Liver (tissue), 9 donors: ENCODE measurements around the gene ARRDC4. TPM values are rescaled to one million over a fixed set of nuclear protein-coding genes. Genes with fewer than 3 reads are reported as not detected.

Experiments
- DNase-seq: peaks from one replicate; pipeline ENCODE4 v3.0.0-alpha.2; 2017; ENCODE audit warnings: low spot score
- H3K27ac ChIP-seq, 2 donors: one replicate each; pipeline ENCODE4 v1.7.0; 2013; ENCODE audit warnings: inconsistent platforms in 2 of 2, low read length in 2 of 2, control low read depth in 1 of 2, low read depth in 1 of 2, mild to moderate bottlenecking in 1 of 2
- H3K27me3 ChIP-seq, 4 donors: one replicate each; pipeline versions ENCODE4 v1.6.1 to v1.7.0; 2013; ENCODE audit warnings: low read length in 3 of 4, inconsistent platforms in 1 of 4, mild to moderate bottlenecking in 1 of 4, moderate library complexity in 1 of 4; ENCODE audit not compliant: control insufficient read depth in 4 of 4, insufficient read depth in 4 of 4
- H3K36me3 ChIP-seq, 4 donors: one replicate each; pipeline versions ENCODE4 v1.6.1 to v1.7.0; 2013; ENCODE audit warnings: low read length in 3 of 4, mild to moderate bottlenecking in 3 of 4, low read depth in 1 of 4, moderate library complexity in 1 of 4; ENCODE audit not compliant: control insufficient read depth in 4 of 4, insufficient read depth in 3 of 4
- H3K4me1 ChIP-seq, 4 donors: one replicate each; pipeline versions ENCODE4 v1.6.1 to v1.7.0; 2013; ENCODE audit warnings: low read length in 3 of 4, mild to moderate bottlenecking in 3 of 4, moderate library complexity in 1 of 4; ENCODE audit not compliant: control insufficient read depth in 4 of 4, insufficient read depth in 4 of 4
- H3K4me3 ChIP-seq, 3 donors: one replicate each; pipeline versions ENCODE4 v1.6.1 to v1.7.0; 2013; ENCODE audit warnings: low read length in 3 of 3, control low read depth in 1 of 3, low read depth in 1 of 3, mild to moderate bottlenecking in 1 of 3
- H3K9ac ChIP-seq, 2 donors: one replicate each; pipeline ENCODE4 v1.7.0; 2013; ENCODE audit warnings: low read length in 2 of 2, mild to moderate bottlenecking in 2 of 2, moderate library complexity in 2 of 2, control low read depth in 1 of 2, low read depth in 1 of 2
- H3K9me3 ChIP-seq, 4 donors: one replicate each; pipeline versions ENCODE4 v1.6.1 to v1.7.0; 2013; ENCODE audit warnings: low read length in 3 of 4; ENCODE audit not compliant: control insufficient read depth in 4 of 4
- ATF3 ChIP-seq: IDR thresholded peaks from 2 replicates; pipeline ENCODE4 v1.6.1; 2016; ENCODE audit warnings: antibody characterized with exemption
- CTCF ChIP-seq: fragments of 150-350 bp; IDR thresholded peaks from 2 replicates; pipeline ENCODE4 v1.5.1; 2017; ENCODE audit warnings: improper control_type of control experiment, low read depth, low read length; ENCODE audit not compliant: missing input control
- EGR1 ChIP-seq, 2 donors: IDR thresholded peaks; 2 replicates each; pipeline ENCODE4 v1.6.1; 2016 to 2018; ENCODE audit warnings: antibody characterized with exemption in 2 of 2, low read depth in 2 of 2
- FOXA1 ChIP-seq: IDR thresholded peaks from 2 replicates; pipeline ENCODE4 v1.6.1; 2016; ENCODE audit warnings: antibody characterized with exemption
- FOXA2 ChIP-seq: IDR thresholded peaks from 2 replicates; pipeline ENCODE4 v1.6.1; 2016; ENCODE audit warnings: antibody characterized with exemption
- GABPA ChIP-seq, 2 donors: IDR thresholded peaks in 1 of 2; conservative IDR thresholded peaks in 1 of 2; 2 replicates each; pipeline ENCODE4 v1.6.1; 2016; ENCODE audit warnings: antibody characterized with exemption in 2 of 2, mild to moderate bottlenecking in 1 of 2, moderate library complexity in 1 of 2
- HNF4A ChIP-seq, 2 donors: conservative IDR thresholded peaks; 2 replicates each; pipeline ENCODE4 v1.6.1; 2016; ENCODE audit warnings: antibody characterized with exemption in 2 of 2, mild to moderate bottlenecking in 2 of 2
- HNF4G ChIP-seq: IDR thresholded peaks from 2 replicates; pipeline ENCODE4 v1.6.1; 2016; ENCODE audit warnings: antibody characterized with exemption
- JUND ChIP-seq, 2 donors: IDR thresholded peaks; 2 replicates each; pipeline ENCODE4 v1.6.1; 2016; ENCODE audit warnings: antibody characterized with exemption in 2 of 2
- MAX ChIP-seq: IDR thresholded peaks from 2 replicates; pipeline ENCODE4 v1.6.1; 2016; ENCODE audit warnings: antibody characterized with exemption
- NR2F2 ChIP-seq: IDR thresholded peaks from 2 replicates; pipeline ENCODE4 v1.6.1; 2016; ENCODE audit warnings: antibody characterized with exemption
- RAD21 ChIP-seq, 2 donors: IDR thresholded peaks; 2 replicates each; pipeline ENCODE4 v1.6.1; 2016; ENCODE audit warnings: antibody characterized with exemption in 2 of 2, mild to moderate bottlenecking in 2 of 2
- REST ChIP-seq: IDR thresholded peaks from 2 replicates; pipeline ENCODE4 v1.6.1; 2016; ENCODE audit warnings: antibody characterized with exemption, mild to moderate bottlenecking
- RXRA ChIP-seq, 2 donors: IDR thresholded peaks; 2 replicates each; pipeline ENCODE4 v1.6.1; 2017 to 2018; ENCODE audit warnings: antibody characterized with exemption in 2 of 2, mild to moderate bottlenecking in 1 of 2
- SP1 ChIP-seq: IDR thresholded peaks from 2 replicates; pipeline ENCODE4 v1.6.1; 2018; ENCODE audit warnings: antibody characterized with exemption, mild to moderate bottlenecking
- TAF1 ChIP-seq: conservative IDR thresholded peaks from 2 replicates; pipeline ENCODE4 v1.6.1; 2016; ENCODE audit warnings: antibody characterized with exemption, mild to moderate bottlenecking
- YY1 ChIP-seq: IDR thresholded peaks from 2 replicates; pipeline ENCODE4 v1.6.1; 2016; ENCODE audit warnings: antibody characterized with exemption, mild to moderate bottlenecking
- WGBS: extraction: QIAGEN DNeasy Blood & Tissue Kit; methylation state at CpG from one replicate; pipeline ENCODE4 v1.1.7; 2013; 5-methylcytosine and 5-hydroxymethylcytosine counted together
- polyA plus RNA-seq, 2 donors: library from polyadenylated mRNA; stranded (reverse) in 1 of 2; unstranded in 1 of 2; fragments of 200-250 nt in 1 of 2; fragments of >200 nt in 1 of 2; fragmentation: Nextera tagmentation in 1 of 2; extraction: Ambion mirVana in 1 of 2; gene quantifications; one replicate each; pipeline versions ENCODE4 v1.2.1 to v1.2.3, GENCODE V29; 2013 to 2015
- total RNA-seq, 2 donors: library from RNA; depleted of rRNA; stranded (reverse); fragments of >200 nt; gene quantifications; one replicate each; pipeline ENCODE4 v1.2.3, GENCODE V29; 2014
- TF ChIP-seq, protein P1 (sequence below): IDR thresholded peaks from 2 replicates; pipeline ENCODE4 v1.6.1; 2016; ENCODE audit warnings: antibody characterized with exemption
- donor health status: healthy.
- donor health status: healthy.
- donor health status: healthy.
- donor health status: healthy.
- donor health status: healthy.

The ARRDC4 gene
- total and polyA plus RNA-seq, 4 donors = 2.5 to 13.4 (median 3.9) TPM

DNA sequence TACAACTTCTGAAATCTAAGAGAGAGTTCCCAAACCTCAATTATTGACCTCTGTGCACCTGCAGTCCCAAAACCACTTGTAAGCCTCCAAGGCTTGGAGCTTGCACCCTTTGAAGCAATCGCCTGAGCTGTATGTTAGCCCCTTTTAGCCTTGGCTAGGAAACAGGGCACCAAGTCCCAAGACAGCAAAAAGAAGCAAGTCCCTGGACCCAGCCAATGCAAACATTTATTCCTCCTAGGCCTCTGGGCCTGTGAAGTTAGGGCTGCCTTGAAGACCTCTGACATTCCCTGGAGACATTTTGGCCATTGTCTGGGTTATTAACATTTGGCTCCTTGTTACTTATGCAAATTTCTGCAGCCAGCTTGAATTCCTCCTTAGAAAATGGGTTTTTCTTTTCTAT lies 26.9 kb upstream of the ARRDC4 start:
- H3K4me3 ChIP-seq = no peak overlapping the region
- TF ChIP-seq SP1 = no peak
- no peak for TF ChIP-seq CTCF
- no peak for TF ChIP-seq HNF4G
- no peak for TF ChIP-seq YY1
- no peak for TF ChIP-seq REST
- TF ChIP-seq ATF3 = no peak
- no peak for TF ChIP-seq GABPA (IDR thresholded peaks at IDR 0.05 in 1 of 2, conservative IDR thresholded peaks at IDR 0.05 in 1 of 2)
- TF ChIP-seq FOXA1 = no peak
- TF ChIP-seq FOXA2 = no peak
- TF ChIP-seq, protein P1, sequence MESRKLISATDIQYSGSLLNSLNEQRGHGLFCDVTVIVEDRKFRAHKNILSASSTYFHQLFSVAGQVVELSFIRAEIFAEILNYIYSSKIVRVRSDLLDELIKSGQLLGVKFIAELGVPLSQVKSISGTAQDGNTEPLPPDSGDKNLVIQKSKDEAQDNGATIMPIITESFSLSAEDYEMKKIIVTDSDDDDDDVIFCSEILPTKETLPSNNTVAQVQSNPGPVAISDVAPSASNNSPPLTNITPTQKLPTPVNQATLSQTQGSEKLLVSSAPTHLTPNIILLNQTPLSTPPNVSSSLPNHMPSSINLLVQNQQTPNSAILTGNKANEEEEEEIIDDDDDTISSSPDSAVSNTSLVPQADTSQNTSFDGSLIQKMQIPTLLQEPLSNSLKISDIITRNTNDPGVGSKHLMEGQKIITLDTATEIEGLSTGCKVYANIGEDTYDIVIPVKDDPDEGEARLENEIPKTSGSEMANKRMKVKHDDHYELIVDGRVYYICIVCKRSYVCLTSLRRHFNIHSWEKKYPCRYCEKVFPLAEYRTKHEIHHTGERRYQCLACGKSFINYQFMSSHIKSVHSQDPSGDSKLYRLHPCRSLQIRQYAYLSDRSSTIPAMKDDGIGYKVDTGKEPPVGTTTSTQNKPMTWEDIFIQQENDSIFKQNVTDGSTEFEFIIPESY = no peak
- TF ChIP-seq NR2F2 = no peak
- no peak for TF ChIP-seq TAF1
- no peak for TF ChIP-seq MAX
- no peak for TF ChIP-seq JUND (IDR thresholded peaks at IDR 0.05)
- no peak for TF ChIP-seq RXRA (IDR thresholded peaks at IDR 0.05)
- TF ChIP-seq RAD21 (IDR thresholded peaks at IDR 0.05) = no peak
- TF ChIP-seq EGR1 (IDR thresholded peaks at IDR 0.05; ENCODE audit: low read depth in 2 of 2) = no peak
- TF ChIP-seq HNF4A (conservative IDR thresholded peaks at IDR 0.05) = no peak
- WGBS = 81% methylated on average over 1 of the region's 1 CpG
- no peaks in the 10 kb centered on the region for H3K9me3 ChIP-seq
- no peaks in the 10 kb centered on the region for H3K4me1 ChIP-seq
- no peak overlapping the region for H3K9ac ChIP-seq
- no peaks in the 10 kb centered on the region for H3K27me3 ChIP-seq
- no peak for DNase-seq
- H3K27ac ChIP-seq = no peak overlapping the region
- no peaks in the 10 kb centered on the region for H3K36me3 ChIP-seq
